Measurements from ENCODE around the gene LRMDA. TPM values are rescaled to one million over a fixed set of nuclear protein-coding genes. Genes with fewer than 3 reads are reported as not detected.

LRMDA gene
- total RNA-seq, 1 experiment from 2014 or later, result 0.24 TPM

DNA sequence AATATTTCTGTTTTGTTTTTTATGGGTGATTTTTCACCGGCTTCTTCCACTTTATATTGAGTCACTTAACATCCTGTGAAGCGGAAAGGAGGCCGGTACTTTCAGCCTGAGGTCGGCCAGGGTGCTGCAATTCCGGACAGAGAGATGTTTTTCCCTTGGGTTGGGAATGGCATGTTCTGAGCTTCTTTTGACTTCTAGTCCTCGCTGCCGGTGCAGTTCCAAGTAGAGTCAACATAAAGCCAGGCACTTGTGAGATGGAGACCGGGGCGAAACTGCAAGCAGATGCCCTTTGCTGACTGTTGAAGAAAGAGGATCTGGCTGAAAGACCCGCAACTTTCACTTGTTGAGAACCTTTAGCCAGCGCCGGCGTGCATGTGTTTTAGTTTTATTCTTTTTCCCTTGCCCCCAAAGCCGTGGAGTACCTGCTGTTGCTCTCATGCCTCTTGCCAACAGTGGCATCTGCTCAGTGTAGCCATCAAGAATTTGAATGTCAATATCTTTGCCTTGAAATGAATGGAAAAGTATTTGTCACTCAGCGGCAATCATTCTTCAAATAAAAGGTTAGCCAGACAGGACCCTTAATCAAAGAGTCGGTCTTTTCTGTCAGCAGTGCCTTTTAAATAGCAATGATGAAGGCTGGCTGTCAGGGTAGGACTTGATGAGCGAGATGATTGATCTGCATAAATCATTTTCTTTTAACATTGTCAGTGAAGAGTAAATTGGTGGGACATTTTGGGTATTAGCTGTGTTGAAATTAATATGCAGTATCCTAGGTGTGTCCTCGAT lies 351.2 kb downstream of the LRMDA start:
- Histone ChIP-seq H3K27me3 (no peaks in the 10 kb centered on the region), H3K9me3 (replicated peaks) (no peaks in the 10 kb centered on the region), H3K27ac (no peak overlapping the region), H3K4me3 (no peak overlapping the region), H3K4me1 (no peaks in the 10 kb centered on the region), H3K36me3 (no peaks in the 10 kb centered on the region)
- DNase-seq, result no peak

DNA sequence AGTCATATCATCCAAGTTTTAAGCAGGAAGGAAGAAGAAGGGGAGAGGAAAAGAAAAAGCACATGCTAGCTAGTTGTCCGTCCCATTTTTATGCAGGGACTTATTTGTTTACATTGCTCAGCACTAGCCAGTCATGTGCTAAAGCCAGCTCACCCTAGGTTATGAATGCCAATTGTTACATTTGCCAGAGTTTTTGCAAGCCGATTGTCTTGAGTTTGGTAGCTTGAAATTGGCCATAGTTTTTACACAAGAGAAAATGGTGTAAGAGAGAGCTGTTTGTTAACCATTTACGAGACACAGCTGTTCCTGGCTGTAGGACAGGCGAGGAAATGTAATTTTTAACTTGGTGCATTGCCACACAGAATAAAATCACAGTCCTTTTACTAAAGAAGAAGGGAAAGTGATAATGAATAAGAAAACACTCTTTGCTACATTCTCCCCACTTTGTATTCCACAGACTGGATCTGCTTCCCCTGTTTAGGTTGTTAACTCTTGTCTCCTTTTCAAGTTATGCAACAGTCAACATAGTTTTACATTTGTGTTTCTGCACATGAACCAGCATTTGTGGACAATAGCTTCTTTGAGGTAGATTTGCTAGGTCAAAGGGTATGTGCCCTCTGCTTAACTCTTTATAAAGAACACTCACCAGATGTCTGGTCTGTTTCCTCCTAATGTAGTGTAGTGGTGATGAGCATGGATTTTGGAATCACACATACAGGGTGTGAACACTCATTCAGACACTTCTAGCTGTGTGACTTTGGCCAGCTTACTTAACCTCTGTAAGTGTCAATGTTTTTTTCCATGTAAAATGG lies 357.2 kb downstream of the LRMDA start:
- Histone ChIP-seq H3K36me3 (no peaks in the 10 kb centered on the region), H3K4me3 (no peak overlapping the region), H3K27ac (no peak overlapping the region), H3K27me3 (no peaks in the 10 kb centered on the region), H3K4me1 (no peaks in the 10 kb centered on the region), H3K9me3 (replicated peaks) (no peaks in the 10 kb centered on the region)
- no peak for DNase-seq

- Histone ChIP-seq H3K4me3 (no peak overlapping the region), H3K27ac (no peak overlapping the region), H3K27me3 (no peaks in the 10 kb centered on the region), H3K36me3 (no peaks in the 10 kb centered on the region), H3K9me3 (replicated peaks) (no peaks in the 10 kb centered on the region), H3K4me1 (no peaks in the 10 kb centered on the region)
- no peak for DNase-seq
These were observed 362.4 kb downstream of the LRMDA start for GRCh38 chr10:75793848-75794247.

- Histone ChIP-seq H3K4me1 (no peaks in the 10 kb centered on the region), H3K9me3 (replicated peaks) (no peaks in the 10 kb centered on the region), H3K36me3 (no peaks in the 10 kb centered on the region), H3K27me3 (no peaks in the 10 kb centered on the region), H3K4me3 (no peak overlapping the region), H3K27ac (no peak overlapping the region)
- DNase-seq, result no peak
These were observed 369.7 kb downstream of the LRMDA start for GRCh38 chr10:75801121-75801520.

DNA sequence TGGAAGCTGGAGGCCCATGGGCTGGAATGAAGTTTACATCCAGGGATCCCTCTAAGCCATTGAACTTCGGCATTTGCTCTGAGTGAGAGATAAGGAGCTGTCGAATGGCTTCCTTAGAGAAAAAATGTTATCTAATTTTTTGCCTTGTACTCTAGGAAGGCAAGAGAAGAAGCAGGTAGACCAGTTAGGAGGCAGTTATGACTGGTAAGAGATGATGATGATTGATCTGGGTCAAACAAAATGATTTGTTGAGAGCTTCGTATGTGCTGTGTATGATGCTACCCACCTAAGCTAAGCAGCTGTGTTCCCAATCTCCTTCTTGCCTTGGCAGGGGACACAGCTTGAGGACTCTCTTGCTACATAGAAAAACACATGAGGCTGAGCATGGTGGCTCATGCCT lies 370.2 kb downstream of the LRMDA start:
- H3K4me1 ChIP-seq, result no peaks in the 10 kb centered on the region
- no peaks in the 10 kb centered on the region for H3K27me3 ChIP-seq
- no peaks in the 10 kb centered on the region for H3K9me3 ChIP-seq (replicated peaks)
- no peak overlapping the region for H3K27ac ChIP-seq
- no peaks in the 10 kb centered on the region for H3K36me3 ChIP-seq
- DNase-seq, result no peak
- no peak overlapping the region for H3K4me3 ChIP-seq

GRCh38 chr10:75803121-75803520 lies 371.7 kb downstream of the LRMDA start:
- H3K9me3 ChIP-seq (replicated peaks), result no peaks in the 10 kb centered on the region
- DNase-seq, result no peak
- H3K27ac ChIP-seq, result no peak overlapping the region
- no peak overlapping the region for H3K4me3 ChIP-seq
- H3K36me3 ChIP-seq, result no peaks in the 10 kb centered on the region
- no peaks in the 10 kb centered on the region for H3K27me3 ChIP-seq
- H3K4me1 ChIP-seq, result no peaks in the 10 kb centered on the region

- Histone ChIP-seq H3K27ac (no peak overlapping the region), H3K36me3 (no peaks in the 10 kb centered on the region)
- no peak for DNase-seq
These were observed 372.6 kb downstream of the LRMDA start for GRCh38 chr10:75803816-75804552.

GRCh38 chr10:75806186-75806585 lies 374.8 kb downstream of the LRMDA start:
- Histone ChIP-seq H3K27me3 (0 out of 2 replicates have a peak, but pooled peaks cover 3% of the 10 kb centered on the region), H3K4me1 (no peaks in the 10 kb centered on the region), H3K27ac (no peak overlapping the region), H3K4me3 (no peak overlapping the region), H3K9me3 (replicated peaks) (no peaks in the 10 kb centered on the region), H3K36me3 (no peaks in the 10 kb centered on the region)
- DNase-seq, result no peak

More at GRCh38 chr10:75803816-75804552, 372.6 kb downstream of the LRMDA start:
- Histone ChIP-seq H3K4me3 (no peak overlapping the region), H3K27me3 (0 out of 2 replicates have a peak, but pooled peaks cover 1% of the 10 kb centered on the region), H3K9me3 (replicated peaks) (no peaks in the 10 kb centered on the region), H3K4me1 (no peaks in the 10 kb centered on the region)

GRCh38 chr10:75807456-75807855 lies 376.0 kb downstream of the LRMDA start:
- Histone ChIP-seq H3K4me1 (no peaks in the 10 kb centered on the region), H3K9me3 (replicated peaks) (no peaks in the 10 kb centered on the region), H3K27me3 (0 out of 2 replicates have a peak, but pooled peaks cover 3% of the 10 kb centered on the region), H3K4me3 (no peak overlapping the region), H3K36me3 (no peaks in the 10 kb centered on the region), H3K27ac (no peak overlapping the region)
- no peak for DNase-seq

- Histone ChIP-seq H3K27me3 (peaks cover 3% of the 10 kb centered on the region; the same call in 1 of the 2 replicates), H3K4me1 (no peaks in the 10 kb centered on the region), H3K9me3 (replicated peaks) (no peaks in the 10 kb centered on the region), H3K36me3 (no peaks in the 10 kb centered on the region), H3K27ac (no peak overlapping the region), H3K4me3 (no peak overlapping the region)
- DNase-seq, result no peak
These were observed 377.6 kb downstream of the LRMDA start for GRCh38 chr10:75809003-75809402.

- H3K4me3 ChIP-seq, result no peak overlapping the region
- H3K27me3 ChIP-seq, result peaks cover 1% of the 10 kb centered on the region; the same call in 1 of the 2 replicates
- H3K27ac ChIP-seq, result no peak overlapping the region
- H3K36me3 ChIP-seq, result no peaks in the 10 kb centered on the region
- no peaks in the 10 kb centered on the region for H3K4me1 ChIP-seq
- DNase-seq, result no peak
- no peaks in the 10 kb centered on the region for H3K9me3 ChIP-seq (replicated peaks)
These were observed 382.6 kb downstream of the LRMDA start for GRCh38 chr10:75814014-75814413.

GRCh38 chr10:75815066-75815465 lies 383.6 kb downstream of the LRMDA start:
- H3K36me3 ChIP-seq, result no peaks in the 10 kb centered on the region
- H3K4me1 ChIP-seq, result no peaks in the 10 kb centered on the region
- H3K27me3 ChIP-seq, result no peaks in the 10 kb centered on the region; the same call in 1 of the 2 replicates
- H3K9me3 ChIP-seq (replicated peaks), result no peaks in the 10 kb centered on the region
- H3K4me3 ChIP-seq, result no peak overlapping the region
- no peak overlapping the region for H3K27ac ChIP-seq
- DNase-seq, result no peak

DNA sequence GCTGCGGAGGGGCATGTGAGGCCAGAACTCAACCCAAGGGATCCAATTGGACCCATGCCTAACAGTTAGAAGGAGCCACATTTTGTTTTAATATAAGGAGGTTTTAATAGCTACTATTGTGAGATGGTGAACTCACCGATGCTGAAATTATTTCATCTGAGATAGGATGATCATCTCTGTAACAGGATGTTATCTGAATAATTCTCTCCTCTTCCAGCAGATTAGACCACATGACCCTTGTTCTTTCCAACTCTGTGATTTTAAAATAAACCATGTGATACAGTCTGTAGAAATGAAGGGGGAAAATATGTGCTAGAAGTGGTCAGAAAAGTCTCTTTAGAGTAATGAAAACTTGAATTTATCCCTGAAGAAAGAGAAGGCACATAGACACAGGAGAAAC lies 385.8 kb downstream of the LRMDA start:
- DNase-seq, result no peak
- H3K36me3 ChIP-seq, result no peaks in the 10 kb centered on the region
- H3K27ac ChIP-seq, result no peak overlapping the region
- no peak overlapping the region for H3K4me3 ChIP-seq
- no peaks in the 10 kb centered on the region; the same call in 1 of the 2 replicates for H3K27me3 ChIP-seq
- no peaks in the 10 kb centered on the region for H3K9me3 ChIP-seq (replicated peaks)
- H3K4me1 ChIP-seq, result no peaks in the 10 kb centered on the region

GRCh38 chr10:75818552-75818951 lies 387.1 kb downstream of the LRMDA start:
- H3K27me3 ChIP-seq, result no peaks in the 10 kb centered on the region
- H3K4me3 ChIP-seq, result no peak overlapping the region
- H3K4me1 ChIP-seq, result no peaks in the 10 kb centered on the region
- no peaks in the 10 kb centered on the region for H3K36me3 ChIP-seq
- no peaks in the 10 kb centered on the region for H3K9me3 ChIP-seq (replicated peaks)
- H3K27ac ChIP-seq, result no peak overlapping the region
- DNase-seq, result no peak

- H3K27me3 ChIP-seq, result no peaks in the 10 kb centered on the region
- H3K36me3 ChIP-seq, result no peaks in the 10 kb centered on the region
- no peak overlapping the region for H3K4me3 ChIP-seq
- H3K9me3 ChIP-seq (replicated peaks), result no peaks in the 10 kb centered on the region
- DNase-seq, result no peak
- no peak overlapping the region for H3K27ac ChIP-seq
- no peaks in the 10 kb centered on the region for H3K4me1 ChIP-seq
These were observed 393.8 kb downstream of the LRMDA start for GRCh38 chr10:75825235-75825634.

Measured in SJCRH30 (cell line).